Measurements from ENCODE around the gene TBCK. TPM values are rescaled to one million over a fixed set of nuclear protein-coding genes. Genes with fewer than 3 reads are reported as not detected.

TBCK gene
- 34.4 and 48.4 TPM in 2 replicates for polyA plus RNA-seq (2011; rRNA removed)
- polyA minus RNA-seq (2011; rRNA and poly(A)+ RNA removed) = 36.5 and 58.8 TPM in 2 replicates

- Histone ChIP-seq H3K9me3 (ENCODE audit: control insufficient read depth, insufficient read depth, low read length) (no peaks in the 10 kb centered on the region; the same call in 1 of the 2 replicates), H3K27me3 (ENCODE audit: control insufficient read depth, insufficient read depth, low read length) (no peaks in the 10 kb centered on the region), H3K27ac (ENCODE audit: low read depth, low read length) (peak within 1 kb of the TSS; percentile 96), H3K4me3 (ENCODE audit: low read depth, low read length) (peak within 1 kb of the TSS; percentile 93)
- TF ChIP-seq, protein P1, sequence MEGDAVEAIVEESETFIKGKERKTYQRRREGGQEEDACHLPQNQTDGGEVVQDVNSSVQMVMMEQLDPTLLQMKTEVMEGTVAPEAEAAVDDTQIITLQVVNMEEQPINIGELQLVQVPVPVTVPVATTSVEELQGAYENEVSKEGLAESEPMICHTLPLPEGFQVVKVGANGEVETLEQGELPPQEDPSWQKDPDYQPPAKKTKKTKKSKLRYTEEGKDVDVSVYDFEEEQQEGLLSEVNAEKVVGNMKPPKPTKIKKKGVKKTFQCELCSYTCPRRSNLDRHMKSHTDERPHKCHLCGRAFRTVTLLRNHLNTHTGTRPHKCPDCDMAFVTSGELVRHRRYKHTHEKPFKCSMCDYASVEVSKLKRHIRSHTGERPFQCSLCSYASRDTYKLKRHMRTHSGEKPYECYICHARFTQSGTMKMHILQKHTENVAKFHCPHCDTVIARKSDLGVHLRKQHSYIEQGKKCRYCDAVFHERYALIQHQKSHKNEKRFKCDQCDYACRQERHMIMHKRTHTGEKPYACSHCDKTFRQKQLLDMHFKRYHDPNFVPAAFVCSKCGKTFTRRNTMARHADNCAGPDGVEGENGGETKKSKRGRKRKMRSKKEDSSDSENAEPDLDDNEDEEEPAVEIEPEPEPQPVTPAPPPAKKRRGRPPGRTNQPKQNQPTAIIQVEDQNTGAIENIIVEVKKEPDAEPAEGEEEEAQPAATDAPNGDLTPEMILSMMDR (IDR thresholded peaks at IDR 0.05; ENCODE audit: low read depth, low read length) = no peak
- DNase-seq (ENCODE audit: low read depth, low spot score) = peak; percentile 71
- ChIA-PET POLR2A (interaction anchor here (0.6 to 1.0 kb wide), 3 partner anchors 43 to 50 kb away, joined by 3 read pairs; no protein-coding TSS in a partner anchor), CTCF (interaction anchor here (1.0 to 1.8 kb wide), 2 partner anchors 12 to 50 kb away, joined by 3 to 6 read pairs; no protein-coding TSS in a partner anchor)
Measured at GRCh38 chr4:106315968-106316772, at the start of gene TBCK, which contains the start of gene AIMP1. Gene TBCK (minus strand): TSS chr4:106316209. CDS start chr4:106308960, 7,249 bp downstream. Gene AIMP1 (plus strand): TSS chr4:106316550. CDS start chr4:106325010, 8,460 bp downstream.

GRCh38 chr4:106365613-106366012 is 49.6 kb upstream of the TBCK start:
- ChIA-PET CTCF (interaction anchor here (0.9 to 4.2 kb wide), 5 partner anchors 37 to 533 kb away, joined by 3 to 22 read pairs (median 9); no protein-coding TSS in a partner anchor), POLR2A (no interaction called here)
- TF ChIP-seq, protein P1 (IDR thresholded peaks at IDR 0.05; ENCODE audit: low read depth, low read length) = no peak
- no peak overlapping the region for H3K4me3 ChIP-seq (ENCODE audit: low read depth, low read length)
- H3K27ac ChIP-seq (ENCODE audit: low read depth, low read length) = peak overlapping the region; percentile 42
- H3K9me3 ChIP-seq (ENCODE audit: control insufficient read depth, insufficient read depth, low read length) = no peaks in the 10 kb centered on the region
- no peaks in the 10 kb centered on the region for H3K27me3 ChIP-seq (ENCODE audit: control insufficient read depth, insufficient read depth, low read length)
- peak; percentile 66 for DNase-seq (ENCODE audit: low read depth, low spot score)

DNA sequence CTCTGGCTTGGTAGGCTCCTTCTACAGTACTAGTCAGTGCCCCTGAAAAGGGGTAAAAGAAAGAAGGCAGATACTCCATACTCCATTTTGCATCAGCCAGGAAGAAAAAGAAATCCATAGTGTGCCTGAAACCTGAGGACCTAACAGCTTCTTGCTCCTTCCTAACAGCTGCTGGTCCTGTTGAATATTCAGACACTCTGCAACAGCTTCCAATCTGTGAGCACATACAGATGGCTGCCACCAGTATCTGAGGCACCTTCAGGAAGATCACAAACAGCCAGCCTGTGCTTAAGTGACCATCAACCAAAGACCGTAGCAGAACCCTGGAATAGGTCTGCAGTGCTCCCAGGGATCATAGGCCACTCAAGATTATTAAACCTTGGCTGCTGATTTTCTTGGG is 48.3 kb upstream of the TBCK start:
- POLR2A ChIA-PET = no interaction called here
- Histone ChIP-seq H3K27ac (ENCODE audit: low read depth, low read length) (no peak overlapping the region), H3K27me3 (ENCODE audit: control insufficient read depth, insufficient read depth, low read length) (no peaks in the 10 kb centered on the region), H3K9me3 (ENCODE audit: control insufficient read depth, insufficient read depth, low read length) (no peaks in the 10 kb centered on the region), H3K4me3 (ENCODE audit: low read depth, low read length) (no peak overlapping the region)
- DNase-seq (ENCODE audit: low read depth, low spot score) = no peak
- TF ChIP-seq, protein P1 (IDR thresholded peaks at IDR 0.05; ENCODE audit: low read depth, low read length) = no peak
- CTCF ChIA-PET = interaction anchor here (1.4 to 4.2 kb wide), 4 partner anchors 36 to 535 kb away, joined by 4 to 22 read pairs (median 12); no protein-coding TSS in a partner anchor

GRCh38 chr4:106362086-106362825 is 46.2 kb upstream of the TBCK start:
- CTCF ChIA-PET = interaction anchor here (4.2 kb wide), 1 partner anchor 96 kb away, joined by 22 read pairs; no protein-coding TSS in a partner anchor
- POLR2A ChIA-PET = no interaction called here

More at GRCh38 chr4:106362086-106362825, 46.2 kb upstream of the TBCK start:
- DNase-seq (ENCODE audit: low read depth, low spot score) = no peak
- H3K9me3 ChIP-seq (ENCODE audit: control insufficient read depth, insufficient read depth, low read length) = no peaks in the 10 kb centered on the region
- H3K4me3 ChIP-seq (ENCODE audit: low read depth, low read length) = no peak overlapping the region
- no peak overlapping the region for H3K27ac ChIP-seq (ENCODE audit: low read depth, low read length)
- no peaks in the 10 kb centered on the region for H3K27me3 ChIP-seq (ENCODE audit: control insufficient read depth, insufficient read depth, low read length)
- TF ChIP-seq, protein P1 (IDR thresholded peaks at IDR 0.05; ENCODE audit: low read depth, low read length) = no peak
